ENCODE measurements around the gene WNK4. TPM values are rescaled to one million over a fixed set of nuclear protein-coding genes. Genes with fewer than 3 reads are reported as not detected.
"Not testable (repeated sequence)": the region's sequence is repeated elsewhere in the genome, so short reads cannot be mapped to it uniquely, and the experiment has no call there.

Gene WNK4
- total and polyA plus RNA-seq, 10 donors = 0.04 to 0.52 (median 0.10) TPM; not detected in 5

DNA sequence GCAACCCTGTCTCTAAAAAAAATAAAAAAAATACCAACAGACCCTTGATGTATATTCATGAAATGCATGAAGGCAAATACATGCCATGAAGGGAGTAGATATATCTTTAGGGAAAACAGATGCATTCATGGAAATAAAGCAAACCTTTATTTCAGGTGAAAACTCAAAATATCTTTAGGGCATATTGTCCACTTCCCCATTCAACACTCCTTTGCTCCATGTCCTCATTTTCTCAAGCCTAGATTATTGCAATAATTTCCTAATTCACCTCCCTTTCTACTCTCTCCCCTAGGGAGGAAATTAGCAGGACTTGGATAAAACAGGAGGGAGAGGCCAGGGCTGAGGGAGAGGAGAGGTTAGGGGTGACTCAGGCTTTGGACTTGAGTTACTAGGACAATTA is 12.9 kb upstream of the WNK4 start:
- no peak overlapping the region for H3K27ac ChIP-seq
- no peaks in the 10 kb centered on the region for H3K36me3 ChIP-seq
- intact Hi-C loops (cut with DNase I; ENCODE audit: low total_unique reads) = no loop called here
- no peak overlapping the region for H3K4me3 ChIP-seq
- H3K27me3 ChIP-seq (replicated peaks in 1 of 7) = peaks cover 0 to 38% (median 0%) of the 10 kb centered on the region in 7 donors
- H3K4me1 ChIP-seq = peaks cover 0 to 21% (median 11%) of the 10 kb centered on the region in 6 donors
- DNase-seq = no peak
- TF ChIP-seq, protein P1, sequence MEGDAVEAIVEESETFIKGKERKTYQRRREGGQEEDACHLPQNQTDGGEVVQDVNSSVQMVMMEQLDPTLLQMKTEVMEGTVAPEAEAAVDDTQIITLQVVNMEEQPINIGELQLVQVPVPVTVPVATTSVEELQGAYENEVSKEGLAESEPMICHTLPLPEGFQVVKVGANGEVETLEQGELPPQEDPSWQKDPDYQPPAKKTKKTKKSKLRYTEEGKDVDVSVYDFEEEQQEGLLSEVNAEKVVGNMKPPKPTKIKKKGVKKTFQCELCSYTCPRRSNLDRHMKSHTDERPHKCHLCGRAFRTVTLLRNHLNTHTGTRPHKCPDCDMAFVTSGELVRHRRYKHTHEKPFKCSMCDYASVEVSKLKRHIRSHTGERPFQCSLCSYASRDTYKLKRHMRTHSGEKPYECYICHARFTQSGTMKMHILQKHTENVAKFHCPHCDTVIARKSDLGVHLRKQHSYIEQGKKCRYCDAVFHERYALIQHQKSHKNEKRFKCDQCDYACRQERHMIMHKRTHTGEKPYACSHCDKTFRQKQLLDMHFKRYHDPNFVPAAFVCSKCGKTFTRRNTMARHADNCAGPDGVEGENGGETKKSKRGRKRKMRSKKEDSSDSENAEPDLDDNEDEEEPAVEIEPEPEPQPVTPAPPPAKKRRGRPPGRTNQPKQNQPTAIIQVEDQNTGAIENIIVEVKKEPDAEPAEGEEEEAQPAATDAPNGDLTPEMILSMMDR (IDR thresholded peaks at IDR 0.05 in 8 of 11, conservative IDR thresholded peaks at IDR 0.05 in 3 of 11) = no peak
- TF ChIP-seq POLR2AphosphoS5 (IDR thresholded peaks at IDR 0.05) = no peak
- no peak for TF ChIP-seq POLR2A (IDR thresholded peaks at IDR 0.05)
- no peaks in the 10 kb centered on the region for H3K9me3 ChIP-seq

- H3K27ac ChIP-seq; H3K4me3 ChIP-seq; intact Hi-C loops (cut with DNase I; ENCODE audit: low total_unique reads); H3K9me3 ChIP-seq; H3K36me3 ChIP-seq: not testable (repeated sequence)
- H3K4me1 ChIP-seq = peaks cover 0 to 21% (median 13%) of the 10 kb centered on the region in 6 donors
- 66 to 77% (median 75%) methylated on average over 9 of the region's 9 CpGs for WGBS, 5 donors
- H3K27me3 ChIP-seq (replicated peaks in 1 of 7) = peaks cover 0 to 33% (median 0%) of the 10 kb centered on the region in 7 donors
- DNase-seq = peak; percentile 6
Measured at GRCh38 chr17:42768006-42768405, 12.4 kb upstream of the WNK4 start.

DNA sequence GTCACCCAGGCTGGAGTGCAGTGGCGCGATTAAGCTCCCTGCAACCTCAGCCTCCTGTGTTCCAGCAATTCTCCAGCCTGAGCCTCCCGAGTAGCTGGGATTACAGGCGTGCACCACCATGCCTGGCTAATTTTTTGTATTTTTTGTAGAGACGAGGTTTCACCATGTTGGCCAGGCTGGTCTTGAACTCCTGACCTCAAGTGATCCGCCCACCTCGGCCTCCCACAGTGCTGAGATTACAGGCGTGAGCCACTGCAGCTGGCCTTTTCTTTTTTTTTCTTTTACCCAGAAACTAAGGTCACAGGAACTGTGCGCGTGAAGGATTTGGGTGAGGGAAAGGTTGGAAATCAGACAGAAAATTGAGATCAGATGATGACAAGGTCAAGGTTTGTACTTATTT is 10.4 kb upstream of the WNK4 start:
- H3K27ac ChIP-seq; H3K9me3 ChIP-seq; H3K36me3 ChIP-seq; H3K4me3 ChIP-seq; intact Hi-C loops (cut with DNase I; ENCODE audit: low total_unique reads): not testable (repeated sequence)
- WGBS, 5 donors = 69 to 81% (median 75%) methylated on average over 10 of the region's 10 CpGs
- DNase-seq = peak; percentile 23
- peaks cover 7 to 25% (median 21%) of the 10 kb centered on the region in 6 donors for H3K4me1 ChIP-seq
- H3K27me3 ChIP-seq (replicated peaks in 1 of 7) = peaks cover 0 to 23% (median 0%) of the 10 kb centered on the region in 7 donors

- H3K27ac ChIP-seq = peak overlapping the region; percentile 76 to 94 (median 84)
- TF ChIP-seq POLR2AphosphoS5 (IDR thresholded peaks at IDR 0.05) (no peak), POLR2A (IDR thresholded peaks at IDR 0.05) (no peak)
- TF ChIP-seq, protein P1 (IDR thresholded peaks at IDR 0.05 in 8 of 11, conservative IDR thresholded peaks at IDR 0.05 in 3 of 11) = no peak
- peaks cover 3 to 36% (median 28%) of the 10 kb centered on the region in 6 donors for H3K36me3 ChIP-seq
- no peaks in the 10 kb centered on the region for H3K9me3 ChIP-seq
- DNase-seq = no peak
- 0 to 3% (median 1%) methylated on average over 3 of the region's 3 CpGs for WGBS, 5 donors
- peak overlapping the region; percentile 46 to 96 (median 73) for H3K4me3 ChIP-seq
- intact Hi-C loops (cut with DNase I; ENCODE audit: low total_unique reads) = no loop called here
- peaks cover 7 to 33% (median 22%) of the 10 kb centered on the region in 6 donors for H3K4me1 ChIP-seq
- peaks cover 0 to 3% (median 0%) of the 10 kb centered on the region in 7 donors for H3K27me3 ChIP-seq (replicated peaks in 1 of 7)
Measured at GRCh38 chr17:42772945-42773289, 7.5 kb upstream of the WNK4 start.

- intact Hi-C loops (cut with DNase I; ENCODE audit: low total_unique reads) = no loop called here
- Histone ChIP-seq H3K4me1 (peaks cover 7 to 33% (median 22%) of the 10 kb centered on the region in 6 donors), H3K27me3 (replicated peaks in 1 of 7) (no peaks in the 10 kb centered on the region), H3K4me3 (peak within 1 kb of the TSS; percentile 46 to 96 (median 73)), H3K36me3 (peaks cover 3 to 41% (median 34%) of the 10 kb centered on the region in 6 donors), H3K27ac (peak within 1 kb of the TSS; percentile 76 to 94 (median 84)), H3K9me3 (no peaks in the 10 kb centered on the region)
- WGBS, 5 donors = 2 to 7% (median 3%) methylated on average over 26 to 39 of the region's 39 CpGs
- DNase-seq = peak; percentile 93
- peak; percentile 85 to 96 (median 88) for TF ChIP-seq POLR2AphosphoS5 (IDR thresholded peaks at IDR 0.05)
- TF ChIP-seq, protein P1 (IDR thresholded peaks at IDR 0.05 in 8 of 11, conservative IDR thresholded peaks at IDR 0.05 in 3 of 11) = peak in 1 of 11 experiments; percentile 12
- peak in 1 of 3 donors; percentile 53 for TF ChIP-seq POLR2A (IDR thresholded peaks at IDR 0.05)
Measured at GRCh38 chr17:42773290-42774035, 6.9 kb upstream of the WNK4 start, which contains the start of gene VPS25. Gene VPS25, plus strand, starts transcription at chr17:42773449. Its CDS starts 27 bp downstream, at chr17:42773476.

Measured in spleen (tissue), 11 donors.